Astrocyte of the cerebellum (primary cell): ENCODE data around the gene ZNF516.

Experiments
- DNase-seq: peaks from one replicate; pipeline ENCODE4 v3.0.0-alpha.2; 2011; ENCODE audit warnings: low read depth
- H3K4me3 ChIP-seq: 2 replicates; pipeline ENCODE4 v1.5.1; 2011; ENCODE audit warnings: mild to moderate bottlenecking, low read depth, low read length, moderate library complexity
- CTCF ChIP-seq: IDR thresholded peaks from 2 replicates; pipeline ENCODE4 v1.5.1; 2012; ENCODE audit warnings: low read length, low read depth, moderate library complexity, mild to moderate bottlenecking; ENCODE audit errors: missing control alignments
- in situ Hi-C: cut with HindIII; loops from 2 replicates; pipeline ENCODE4 v1.10.0; 2017; ENCODE audit warnings: low sequenced_read_pairs

The ZNF516 gene

GRCh38 chr18:76410660-76411417 is 84.2 kb downstream of the ZNF516 start:
- in situ Hi-C loops: no loop called here
- no peak for DNase-seq

GRCh38 chr18:76410033-76410432 is 85.0 kb downstream of the ZNF516 start:
- H3K4me3 ChIP-seq: no peak overlapping the region
- in situ Hi-C loops: no loop called here
- DNase-seq: no peak
- TF ChIP-seq CTCF: no peak

More at GRCh38 chr18:76410660-76411417, 84.2 kb downstream of the ZNF516 start:
- TF ChIP-seq CTCF: no peak
- H3K4me3 ChIP-seq: no peak overlapping the region

GRCh38 chr18:76408480-76409067 is 86.5 kb downstream of the ZNF516 start:
- H3K4me3 ChIP-seq: no peak overlapping the region
- in situ Hi-C loops: no loop called here
- DNase-seq: no peak
- TF ChIP-seq CTCF: no peak

- no peak for DNase-seq
- no peak for TF ChIP-seq CTCF
- in situ Hi-C loops: no loop called here
- H3K4me3 ChIP-seq: no peak overlapping the region
Observed at GRCh38 chr18:76407681-76408080, 87.4 kb downstream of the ZNF516 start.

- no peak overlapping the region for H3K4me3 ChIP-seq
- in situ Hi-C loops: no loop called here
- TF ChIP-seq CTCF: no peak
- no peak for DNase-seq
Observed at GRCh38 chr18:76406791-76407190, 88.3 kb downstream of the ZNF516 start.

- DNase-seq: no peak
- TF ChIP-seq CTCF: peak; percentile 48
- in situ Hi-C loops: no loop called here
- no peak overlapping the region for H3K4me3 ChIP-seq
Observed at GRCh38 chr18:76405681-76406356, 89.2 kb downstream of the ZNF516 start.
